Right lobe of liver (tissue), 6 donors: Measurements from ENCODE around the gene DGKH. TPM values are rescaled to one million over a fixed set of nuclear protein-coding genes. Genes with fewer than 3 reads are reported as not detected.

Experiments
- ATAC-seq, 4 donors: fragments of 200-7000 bp; cut with Tn5 transposase; one replicate each; pipeline ENCODE4 v1.9.1; 2020; ENCODE audit warnings: mild to moderate bottlenecking in 4 of 4, moderate library complexity in 4 of 4
- DNase-seq, 3 donors: peaks; one replicate each; pipeline ENCODE4 v3.0.0-alpha.2; 2020
- H3K27ac ChIP-seq, 3 donors: fragments of 200-600 bp; one replicate each; pipeline ENCODE4 v1.8.0; 2022
- H3K27me3 ChIP-seq, 2 donors: fragments of 200-600 bp; one replicate each; pipeline ENCODE4 v1.8.0; 2022
- H3K36me3 ChIP-seq, 4 donors: fragments of 200-600 bp; sonication (generic) in 1 of 4; one replicate each; pipeline versions ENCODE4 v1.5.1 to v1.8.0; 2017 to 2022; ENCODE audit warnings: control low read depth in 1 of 4
- H3K4me1 ChIP-seq, 4 donors: fragments of 200-600 bp; sonication (generic) in 1 of 4; one replicate each; pipeline versions ENCODE4 v1.5.1 to v1.8.0; 2017 to 2022; ENCODE audit warnings: control low read depth in 1 of 4
- H3K4me3 ChIP-seq, 3 donors: fragments of 200-600 bp; one replicate each; pipeline ENCODE4 v1.8.0; 2022
- H3K9me3 ChIP-seq, 4 donors: fragments of 200-600 bp; sonication (generic) in 1 of 4; one replicate each; pipeline versions ENCODE4 v1.5.1 to v1.8.0; 2017 to 2022; ENCODE audit warnings: control low read depth in 1 of 4
- CTCF ChIP-seq, 4 donors: fragments of 200-600 bp in 3 of 4; fragments of 450-650 bp in 1 of 4; IDR thresholded peaks; one replicate each; pipeline versions ENCODE4 v1.5.1 to v1.8.0; 2016 to 2022; ENCODE audit warnings: antibody characterized with exemption in 4 of 4, mild to moderate bottlenecking in 2 of 4
- POLR2A ChIP-seq: fragments of 450-650 bp; IDR thresholded peaks from one replicate; pipeline ENCODE4 v1.6.1; 2017; ENCODE audit warnings: antibody characterized with exemption, mild to moderate bottlenecking
- WGBS: methylation state at CpG from one replicate; pipeline ENCODE4 v1.1.6; 2018; ENCODE audit warnings: low coverage, low lambda C conversion rate; ENCODE audit not compliant: insufficient coverage; ENCODE audit errors: missing lambda C conversion rate; 5-methylcytosine and 5-hydroxymethylcytosine counted together
- intact Hi-C, 2 donors: fragments of 100-400 bp; cut with DNase I; formaldehyde crosslinking; loops; one replicate each; pipeline versions ENCODE4 v1.11.2 to v1.14.1; 2022
- total RNA-seq, 6 experiments: library from RNA; depleted of rRNA in 2 of 6; stranded (reverse); fragments of >200 nt in 2 of 6; fragmentation: NEBNext Ultra II Directional in 3 of 6; extraction: Animal tissue kit (Norgen Biotek cat#: 25700) in 3 of 6; gene quantifications; one replicate each; pipeline versions ENCODE4 v1.1.0 to v1.2.4, GENCODE V29; 2016 to 2023
- donor health status: DM: no; HTN: yes; CAD: no.
- donor health status: DM: no; HTN: no; CAD: no.
- donor health status: DM: no; HTN: no; CAD: no.
- donor health status: DM: no; HTN: yes; CAD: no.
- donor health status: DM: no; HTN: yes; CAD: no.

DGKH gene
- total RNA-seq, 6 experiments from 2014 or later: 0.95 to 5.1 (median 2.2) TPM

DNA sequence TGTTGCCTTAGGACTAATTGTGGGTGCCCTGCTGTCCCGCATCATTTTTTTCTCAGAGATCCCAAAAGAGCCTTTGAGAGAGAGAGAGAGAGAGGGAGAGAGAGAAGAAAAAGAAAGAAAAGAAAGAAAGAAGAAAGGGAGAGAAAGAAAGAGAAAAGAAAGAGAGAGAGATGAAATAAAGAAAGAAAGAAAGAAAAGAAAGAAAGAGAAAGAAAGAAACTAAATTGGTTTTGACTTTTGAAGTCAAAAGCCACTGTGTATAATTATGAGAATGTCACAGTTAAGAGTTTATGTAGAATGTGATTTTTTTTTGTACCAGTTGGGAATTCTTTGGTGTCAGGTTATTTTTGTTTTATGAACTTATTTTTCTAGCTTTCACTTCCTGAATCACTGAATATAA, 180.1 kb downstream of the DGKH start:
- WGBS: 100% methylated on average over 1 of the region's 1 CpG
- Histone ChIP-seq H3K27me3 (no peaks in the 10 kb centered on the region), H3K36me3 (no peaks in the 10 kb centered on the region), H3K4me3 (no peak overlapping the region), H3K4me1 (no peaks in the 10 kb centered on the region), H3K27ac (no peak overlapping the region), H3K9me3 (no peaks in the 10 kb centered on the region)
- ATAC-seq (no peak), DNase-seq (no peak)
- TF ChIP-seq POLR2A: no peak
- TF ChIP-seq CTCF (IDR thresholded peaks at IDR 0.05): no peak
- intact Hi-C loops: no loop called here

GRCh38 chr13:42229287-42229686, 180.8 kb downstream of the DGKH start:
- Histone ChIP-seq H3K27me3 (no peaks in the 10 kb centered on the region), H3K27ac (no peak overlapping the region), H3K9me3 (no peaks in the 10 kb centered on the region), H3K36me3 (no peaks in the 10 kb centered on the region), H3K4me3 (no peak overlapping the region), H3K4me1 (no peaks in the 10 kb centered on the region)
- intact Hi-C loops: no loop called here
- ATAC-seq (no peak), DNase-seq (no peak)
- 44% methylated on average over 3 of the region's 3 CpGs for WGBS
- no peak for TF ChIP-seq POLR2A
- TF ChIP-seq CTCF (IDR thresholded peaks at IDR 0.05): no peak

GRCh38 chr13:42232671-42233070, 184.2 kb downstream of the DGKH start:
- WGBS: 97% methylated on average over 4 of the region's 4 CpGs
- Histone ChIP-seq H3K4me3 (no peak overlapping the region), H3K27me3 (no peaks in the 10 kb centered on the region)

DNA sequence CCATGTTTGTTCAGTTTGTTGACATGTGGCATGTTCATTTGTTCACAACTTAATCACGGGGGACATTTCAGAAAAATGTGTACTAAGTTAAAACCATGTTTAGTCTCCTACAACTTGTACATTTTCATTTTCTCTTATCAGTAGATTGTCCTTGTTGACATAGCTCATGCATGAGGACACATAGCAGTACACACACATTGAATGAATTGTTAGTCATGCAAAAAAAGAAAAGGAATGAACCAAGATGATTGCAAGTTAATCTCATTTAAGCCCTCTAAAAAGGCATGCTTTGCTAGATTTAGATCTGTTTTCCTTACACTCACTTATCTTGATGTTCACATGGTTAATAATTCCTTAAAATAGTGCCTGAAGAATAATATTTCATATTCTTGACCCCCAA, 185.3 kb downstream of the DGKH start:
- Histone ChIP-seq H3K4me3 (no peak overlapping the region), H3K4me1 (no peaks in the 10 kb centered on the region), H3K36me3 (no peaks in the 10 kb centered on the region), H3K27ac (no peak overlapping the region), H3K9me3 (no peaks in the 10 kb centered on the region), H3K27me3 (no peaks in the 10 kb centered on the region)
- no peak for TF ChIP-seq CTCF (IDR thresholded peaks at IDR 0.05)
- TF ChIP-seq POLR2A: no peak
- WGBS: 36% methylated on average over 1 of the region's 1 CpG
- ATAC-seq (no peak), DNase-seq (no peak)
- intact Hi-C loops: no loop called here

More at GRCh38 chr13:42232671-42233070, 184.2 kb downstream of the DGKH start:
- Histone ChIP-seq H3K4me1 (no peaks in the 10 kb centered on the region), H3K27ac (no peak overlapping the region), H3K36me3 (no peaks in the 10 kb centered on the region), H3K9me3 (no peaks in the 10 kb centered on the region)
- TF ChIP-seq POLR2A (no peak), CTCF (IDR thresholded peaks at IDR 0.05) (no peak)
- no peak for ATAC-seq
- no peak for DNase-seq
- intact Hi-C loops: no loop called here

- Histone ChIP-seq H3K27me3 (no peaks in the 10 kb centered on the region), H3K9me3 (no peaks in the 10 kb centered on the region), H3K36me3 (no peaks in the 10 kb centered on the region), H3K4me3 (no peak overlapping the region), H3K4me1 (no peaks in the 10 kb centered on the region), H3K27ac (no peak overlapping the region)
- no peak for ATAC-seq
- DNase-seq: no peak
- no peak for TF ChIP-seq CTCF (IDR thresholded peaks at IDR 0.05)
- TF ChIP-seq POLR2A: no peak
- intact Hi-C loops: no loop called here
- WGBS: 92% methylated on average over 1 of the region's 1 CpG
Observed at GRCh38 chr13:42239161-42239560, 190.7 kb downstream of the DGKH start.
